ENCODE measurements around the gene GPR4.
"Not testable (repeated sequence)": the region's sequence is repeated elsewhere in the genome, so short reads cannot be mapped to it uniquely, and the experiment has no call there.

GPR4 gene

GRCh38 chr19:45621976-45622503, 20.0 kb upstream of the GPR4 start:
- no peak for DNase-seq

- no peak for DNase-seq
Observed at GRCh38 chr19:45621389-45621788, 19.4 kb upstream of the GPR4 start.

GRCh38 chr19:45616704-45617017, 14.6 kb upstream of the GPR4 start:
- no peak for DNase-seq

GRCh38 chr19:45615795-45616703, 14.0 kb upstream of the GPR4 start:
- DNase-seq: peak; percentile 36

GRCh38 chr19:45615056-45615455, 13.0 kb upstream of the GPR4 start:
- not testable (repeated sequence) for DNase-seq

GRCh38 chr19:45613926-45614725, 12.1 kb upstream of the GPR4 start:
- peak; percentile 50 for DNase-seq

- DNase-seq: no peak
Observed at GRCh38 chr19:45608948-45609347, 6.9 kb upstream of the GPR4 start.

GRCh38 chr19:45607071-45608029, 5.3 kb upstream of the GPR4 start:
- no peak for DNase-seq

GRCh38 chr19:45601115-45601514, 897 bp downstream of the GPR4 start:
- DNase-seq: no peak

- no peak for DNase-seq
Observed at GRCh38 chr19:45600340-45600885, 1.6 kb downstream of the GPR4 start.

GRCh38 chr19:45599286-45599685, 2.7 kb downstream of the GPR4 start:
- DNase-seq: no peak

GRCh38 chr19:45598267-45599001, 3.6 kb downstream of the GPR4 start:
- no peak for DNase-seq

GRCh38 chr19:45597425-45598111, 4.4 kb downstream of the GPR4 start:
- DNase-seq: no peak

- no peak for DNase-seq
Observed at GRCh38 chr19:45595814-45596213, 6.2 kb downstream of the GPR4 start.

GRCh38 chr19:45593520-45593919, 8.5 kb downstream of the GPR4 start:
- DNase-seq: no peak

GRCh38 chr19:45592366-45592765, 9.6 kb downstream of the GPR4 start:
- DNase-seq: no peak

- DNase-seq: no peak
Observed at GRCh38 chr19:45591638-45592005, 10.4 kb downstream of the GPR4 start.

- peak; percentile 12 for DNase-seq
Observed at GRCh38 chr19:45591004-45591637, 10.9 kb downstream of the GPR4 start.

- DNase-seq: no peak
Observed at GRCh38 chr19:45590300-45591003, 11.6 kb downstream of the GPR4 start.

GRCh38 chr19:45589768-45590167, 12.2 kb downstream of the GPR4 start:
- no peak for DNase-seq

Measured in NK-92 treated with Interleukin-12 subunit alpha and Interleukin-12 subunit beta, amount 100 ng/mL, for 24 hours (cell line).